Measurements from ENCODE around the gene ARHGEF10L.

- TF ChIP-seq POLR2A (IDR thresholded peaks at IDR 0.05) = no peak
- TF ChIP-seq CTCF (IDR thresholded peaks at IDR 0.05) = no peak
Measured at GRCh38 chr1:17510138-17510537, 29.4 kb upstream of the ARHGEF10L start.
